OCI-LY7 (cell line): ENCODE measurements around the gene PRDM13.

Source experiments
- EZH2phosphoT487 ChIP-seq: fragments of 200-600 bp; sonication (generic); IDR thresholded peaks from 2 replicates; pipeline ENCODE4 v1.6.1; 2018; ENCODE audit warnings: low read depth, borderline replicate concordance, mild to moderate bottlenecking, mixed run types, antibody characterized with exemption, low read length, moderate library complexity, mixed read lengths
- TF ChIP-seq, protein P1 (sequence below): fragments of 200-600 bp; sonication (generic); conservative IDR thresholded peaks from 2 replicates; pipeline ENCODE4 v1.5.1; 2014; ENCODE audit warnings: mild to moderate bottlenecking, antibody characterized with exemption, low read length, moderate library complexity, mixed read lengths

DNA sequence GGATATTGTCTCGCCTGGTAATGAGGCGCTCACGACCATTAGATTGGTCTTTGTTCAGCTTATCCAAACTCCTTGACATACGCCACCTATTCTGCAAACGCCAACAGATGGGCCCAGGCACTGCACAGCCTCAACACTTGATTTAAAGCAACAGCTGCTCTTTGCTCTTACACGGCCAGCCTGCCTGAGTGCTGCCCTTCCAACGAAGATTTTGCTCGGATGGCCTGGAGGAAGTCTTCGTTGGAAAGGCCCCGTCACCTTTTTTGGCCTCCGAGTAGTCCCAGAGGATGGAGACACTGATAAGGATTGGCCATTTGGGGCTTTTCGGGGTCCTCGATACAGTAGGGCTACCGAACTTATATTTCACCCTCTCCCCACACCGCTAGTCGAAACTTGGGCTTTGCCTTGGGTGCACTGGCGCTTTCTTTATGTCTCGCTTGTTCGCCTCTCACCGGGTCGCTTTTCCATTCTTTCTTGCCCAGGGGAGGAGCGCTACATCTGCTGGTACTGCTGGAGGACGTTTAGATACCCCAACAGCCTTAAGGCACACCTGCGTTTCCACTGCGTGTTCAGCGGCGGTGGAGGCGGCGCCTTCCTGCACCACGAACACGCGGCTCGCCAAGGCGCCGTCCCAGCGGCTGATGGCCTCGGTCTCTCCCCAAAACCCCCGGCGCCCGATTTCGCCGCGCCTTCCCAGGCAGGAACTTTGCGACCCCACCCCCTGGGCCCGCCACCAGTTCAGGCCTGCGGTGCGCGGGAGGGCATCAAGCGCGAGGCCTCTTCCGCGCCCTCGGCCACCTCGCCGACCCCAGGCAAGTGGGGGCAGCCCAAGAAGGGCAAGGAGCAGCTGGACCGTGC, 6.1 kb downstream of the PRDM13 start:
- TF ChIP-seq, protein P1, sequence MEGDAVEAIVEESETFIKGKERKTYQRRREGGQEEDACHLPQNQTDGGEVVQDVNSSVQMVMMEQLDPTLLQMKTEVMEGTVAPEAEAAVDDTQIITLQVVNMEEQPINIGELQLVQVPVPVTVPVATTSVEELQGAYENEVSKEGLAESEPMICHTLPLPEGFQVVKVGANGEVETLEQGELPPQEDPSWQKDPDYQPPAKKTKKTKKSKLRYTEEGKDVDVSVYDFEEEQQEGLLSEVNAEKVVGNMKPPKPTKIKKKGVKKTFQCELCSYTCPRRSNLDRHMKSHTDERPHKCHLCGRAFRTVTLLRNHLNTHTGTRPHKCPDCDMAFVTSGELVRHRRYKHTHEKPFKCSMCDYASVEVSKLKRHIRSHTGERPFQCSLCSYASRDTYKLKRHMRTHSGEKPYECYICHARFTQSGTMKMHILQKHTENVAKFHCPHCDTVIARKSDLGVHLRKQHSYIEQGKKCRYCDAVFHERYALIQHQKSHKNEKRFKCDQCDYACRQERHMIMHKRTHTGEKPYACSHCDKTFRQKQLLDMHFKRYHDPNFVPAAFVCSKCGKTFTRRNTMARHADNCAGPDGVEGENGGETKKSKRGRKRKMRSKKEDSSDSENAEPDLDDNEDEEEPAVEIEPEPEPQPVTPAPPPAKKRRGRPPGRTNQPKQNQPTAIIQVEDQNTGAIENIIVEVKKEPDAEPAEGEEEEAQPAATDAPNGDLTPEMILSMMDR = no peak
- TF ChIP-seq EZH2phosphoT487 = no peak
